GM12878 (cell line): ENCODE data around the gene MEX3B. TPM values are rescaled to one million over a fixed set of nuclear protein-coding genes. Genes with fewer than 3 reads are reported as not detected.

Experiments
- SIN3A ChIP-seq: IDR thresholded peaks from 2 replicates; pipeline ENCODE4 v1.6.1; 2012; ENCODE audit warnings: low read depth, low read length, improper control_type of control experiment
- polyA plus RNA-seq, 11 experiments: library from polyadenylated mRNA; depleted of rRNA in 4 of 11; unstranded in 6 of 11; stranded (reverse) in 5 of 11; fragments of >200 nt; fragmentation: Nextera tagmentation in 4 of 11; fragmentation: Illumina TruSeq in 1 of 11; extraction: Ambion mirVana in 4 of 11; extraction: Trizol in 1 of 11; gene quantifications; 1 replicate in 1 of 11; 2 replicates in 10 of 11; pipeline versions ENCODE4 v1.2.1 to v1.2.3, GENCODE V29; 2011 to 2016; ENCODE audit warnings: inconsistent platforms in 2 of 11, missing spikeins in 2 of 11, low read depth in 1 of 11
- total RNA-seq, 4 experiments: library from RNA; depleted of rRNA in 3 of 4; stranded (reverse); fragments of >200 nt in 3 of 4; fragmentation: Illumina TruSeq in 1 of 4; extraction: Trizol in 1 of 4; gene quantifications; 2 replicates each; pipeline versions ENCODE4 v1.2.1 to v1.2.3, GENCODE V29; 2013 to 2021
- TF ChIP-seq, protein P1 (sequence below): fragments of 450-650 bp; IDR thresholded peaks from 2 replicates; pipeline ENCODE4 v1.6.1; 2017; ENCODE audit warnings: mild to moderate bottlenecking, moderate library complexity
- TF ChIP-seq, protein P2 (sequence below): fragments of 450-650 bp; IDR thresholded peaks from 2 replicates; pipeline ENCODE4 v1.6.1; 2018; ENCODE audit warnings: borderline replicate concordance, mild to moderate bottlenecking; ENCODE audit not compliant: partially characterized antibody
- TF ChIP-seq, protein P3 (sequence below): fragments of 450-650 bp; IDR thresholded peaks from 2 replicates; pipeline ENCODE4 v1.6.1; 2018; ENCODE audit warnings: mild to moderate bottlenecking, low read depth, moderate library complexity; ENCODE audit not compliant: partially characterized antibody

The MEX3B gene
- total and polyA plus RNA-seq, 10 of the 15 experiments (the other 5 are each of a cell fraction or from before 2014, with no cell fraction given): 0.02 to 1.3 (median 0.28) TPM

DNA sequence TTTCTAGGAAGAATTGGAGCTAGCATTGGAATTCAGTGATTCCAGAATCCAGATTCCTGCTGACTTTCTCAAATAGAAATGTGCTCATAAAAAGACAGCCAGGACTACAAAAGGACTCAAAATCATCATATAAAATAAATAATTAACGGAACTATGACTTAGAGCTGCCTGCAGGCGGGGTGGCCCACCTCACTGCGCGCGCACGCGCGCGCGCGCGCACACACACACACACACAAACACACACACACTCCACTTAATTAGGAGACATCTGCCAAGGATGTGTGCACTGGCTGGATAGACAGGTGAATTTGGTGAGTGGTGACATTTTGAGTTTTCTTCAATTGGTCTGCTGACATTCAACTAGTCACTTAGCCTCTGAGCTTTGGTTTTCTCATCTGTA is 6.9 kb upstream of the MEX3B start (continued):
- TF ChIP-seq, protein P1, sequence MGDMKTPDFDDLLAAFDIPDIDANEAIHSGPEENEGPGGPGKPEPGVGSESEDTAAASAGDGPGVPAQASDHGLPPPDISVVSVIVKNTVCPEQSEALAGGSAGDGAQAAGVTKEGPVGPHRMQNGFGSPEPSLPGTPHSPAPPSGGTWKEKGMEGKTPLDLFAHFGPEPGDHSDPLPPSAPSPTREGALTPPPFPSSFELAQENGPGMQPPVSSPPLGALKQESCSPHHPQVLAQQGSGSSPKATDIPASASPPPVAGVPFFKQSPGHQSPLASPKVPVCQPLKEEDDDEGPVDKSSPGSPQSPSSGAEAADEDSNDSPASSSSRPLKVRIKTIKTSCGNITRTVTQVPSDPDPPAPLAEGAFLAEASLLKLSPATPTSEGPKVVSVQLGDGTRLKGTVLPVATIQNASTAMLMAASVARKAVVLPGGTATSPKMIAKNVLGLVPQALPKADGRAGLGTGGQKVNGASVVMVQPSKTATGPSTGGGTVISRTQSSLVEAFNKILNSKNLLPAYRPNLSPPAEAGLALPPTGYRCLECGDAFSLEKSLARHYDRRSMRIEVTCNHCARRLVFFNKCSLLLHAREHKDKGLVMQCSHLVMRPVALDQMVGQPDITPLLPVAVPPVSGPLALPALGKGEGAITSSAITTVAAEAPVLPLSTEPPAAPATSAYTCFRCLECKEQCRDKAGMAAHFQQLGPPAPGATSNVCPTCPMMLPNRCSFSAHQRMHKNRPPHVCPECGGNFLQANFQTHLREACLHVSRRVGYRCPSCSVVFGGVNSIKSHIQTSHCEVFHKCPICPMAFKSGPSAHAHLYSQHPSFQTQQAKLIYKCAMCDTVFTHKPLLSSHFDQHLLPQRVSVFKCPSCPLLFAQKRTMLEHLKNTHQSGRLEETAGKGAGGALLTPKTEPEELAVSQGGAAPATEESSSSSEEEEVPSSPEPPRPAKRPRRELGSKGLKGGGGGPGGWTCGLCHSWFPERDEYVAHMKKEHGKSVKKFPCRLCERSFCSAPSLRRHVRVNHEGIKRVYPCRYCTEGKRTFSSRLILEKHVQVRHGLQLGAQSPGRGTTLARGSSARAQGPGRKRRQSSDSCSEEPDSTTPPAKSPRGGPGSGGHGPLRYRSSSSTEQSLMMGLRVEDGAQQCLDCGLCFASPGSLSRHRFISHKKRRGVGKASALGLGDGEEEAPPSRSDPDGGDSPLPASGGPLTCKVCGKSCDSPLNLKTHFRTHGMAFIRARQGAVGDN: no peak
- TF ChIP-seq, protein P2, sequence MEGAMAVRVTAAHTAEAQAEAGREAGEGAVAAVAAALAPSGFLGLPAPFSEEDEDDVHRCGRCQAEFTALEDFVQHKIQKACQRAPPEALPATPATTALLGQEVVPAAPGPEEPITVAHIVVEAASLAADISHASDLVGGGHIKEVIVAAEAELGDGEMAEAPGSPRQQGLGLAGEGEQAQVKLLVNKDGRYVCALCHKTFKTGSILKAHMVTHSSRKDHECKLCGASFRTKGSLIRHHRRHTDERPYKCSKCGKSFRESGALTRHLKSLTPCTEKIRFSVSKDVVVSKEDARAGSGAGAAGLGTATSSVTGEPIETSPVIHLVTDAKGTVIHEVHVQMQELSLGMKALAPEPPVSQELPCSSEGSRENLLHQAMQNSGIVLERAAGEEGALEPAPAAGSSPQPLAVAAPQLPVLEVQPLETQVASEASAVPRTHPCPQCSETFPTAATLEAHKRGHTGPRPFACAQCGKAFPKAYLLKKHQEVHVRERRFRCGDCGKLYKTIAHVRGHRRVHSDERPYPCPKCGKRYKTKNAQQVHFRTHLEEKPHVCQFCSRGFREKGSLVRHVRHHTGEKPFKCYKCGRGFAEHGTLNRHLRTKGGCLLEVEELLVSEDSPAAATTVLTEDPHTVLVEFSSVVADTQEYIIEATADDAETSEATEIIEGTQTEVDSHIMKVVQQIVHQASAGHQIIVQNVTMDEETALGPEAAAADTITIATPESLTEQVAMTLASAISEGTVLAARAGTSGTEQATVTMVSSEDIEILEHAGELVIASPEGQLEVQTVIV: no peak
- TF ChIP-seq, protein P3, sequence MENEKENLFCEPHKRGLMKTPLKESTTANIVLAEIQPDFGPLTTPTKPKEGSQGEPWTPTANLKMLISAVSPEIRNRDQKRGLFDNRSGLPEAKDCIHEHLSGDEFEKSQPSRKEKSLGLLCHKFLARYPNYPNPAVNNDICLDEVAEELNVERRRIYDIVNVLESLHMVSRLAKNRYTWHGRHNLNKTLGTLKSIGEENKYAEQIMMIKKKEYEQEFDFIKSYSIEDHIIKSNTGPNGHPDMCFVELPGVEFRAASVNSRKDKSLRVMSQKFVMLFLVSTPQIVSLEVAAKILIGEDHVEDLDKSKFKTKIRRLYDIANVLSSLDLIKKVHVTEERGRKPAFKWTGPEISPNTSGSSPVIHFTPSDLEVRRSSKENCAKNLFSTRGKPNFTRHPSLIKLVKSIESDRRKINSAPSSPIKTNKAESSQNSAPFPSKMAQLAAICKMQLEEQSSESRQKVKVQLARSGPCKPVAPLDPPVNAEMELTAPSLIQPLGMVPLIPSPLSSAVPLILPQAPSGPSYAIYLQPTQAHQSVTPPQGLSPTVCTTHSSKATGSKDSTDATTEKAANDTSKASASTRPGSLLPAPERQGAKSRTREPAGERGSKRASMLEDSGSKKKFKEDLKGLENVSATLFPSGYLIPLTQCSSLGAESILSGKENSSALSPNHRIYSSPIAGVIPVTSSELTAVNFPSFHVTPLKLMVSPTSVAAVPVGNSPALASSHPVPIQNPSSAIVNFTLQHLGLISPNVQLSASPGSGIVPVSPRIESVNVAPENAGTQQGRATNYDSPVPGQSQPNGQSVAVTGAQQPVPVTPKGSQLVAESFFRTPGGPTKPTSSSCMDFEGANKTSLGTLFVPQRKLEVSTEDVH: no peak
- TF ChIP-seq SIN3A: no peak
